Bronchial epithelial cell (primary cell): Measurements from ENCODE around the gene GPR119. TPM values are rescaled to one million over a fixed set of nuclear protein-coding genes. Genes with fewer than 3 reads are reported as not detected.
"Not testable (repeated sequence)": the region's sequence is repeated elsewhere in the genome, so short reads cannot be mapped to it uniquely, and the experiment has no call there.

Source experiments
- DNase-seq: peaks from one replicate; pipeline ENCODE4 v3.0.0-alpha.2; 2010; ENCODE audit warnings: low read depth
- FAIRE-seq: peaks from 2 replicates; lab custom pipeline; 2011; peaks lifted over from hg19 to GRCh38; lab: Jason Lieb, UNC
- H3K27me3 ChIP-seq: 2 replicates; pipeline ENCODE4 v1.5.1; 2011; ENCODE audit warnings: low read length; ENCODE audit not compliant: control insufficient read depth, insufficient read depth
- H3K36me3 ChIP-seq: 2 replicates; pipeline ENCODE4 v1.5.1; 2011; ENCODE audit warnings: low read length; ENCODE audit not compliant: control insufficient read depth, insufficient read depth
- H3K4me3 ChIP-seq: 2 replicates; pipeline ENCODE4 v1.5.1; 2011; ENCODE audit warnings: mild to moderate bottlenecking, low read depth, low read length, control low read depth
- total RNA-seq: library from RNA; depleted of rRNA; stranded (reverse); fragments of >200 nt; gene quantifications from 2 replicates; pipeline ENCODE4 v1.2.1, GENCODE V29; 2014
- TF ChIP-seq, protein P1 (sequence below): IDR thresholded peaks from 2 replicates; pipeline ENCODE4 v1.5.1; 2011; ENCODE audit warnings: mild to moderate bottlenecking, moderate library complexity, low read length, control low read depth, inconsistent platforms; ENCODE audit not compliant: insufficient read depth, severe bottlenecking

The GPR119 gene
- total RNA-seq, 1 donor from 2014 or later: not detected

DNA sequence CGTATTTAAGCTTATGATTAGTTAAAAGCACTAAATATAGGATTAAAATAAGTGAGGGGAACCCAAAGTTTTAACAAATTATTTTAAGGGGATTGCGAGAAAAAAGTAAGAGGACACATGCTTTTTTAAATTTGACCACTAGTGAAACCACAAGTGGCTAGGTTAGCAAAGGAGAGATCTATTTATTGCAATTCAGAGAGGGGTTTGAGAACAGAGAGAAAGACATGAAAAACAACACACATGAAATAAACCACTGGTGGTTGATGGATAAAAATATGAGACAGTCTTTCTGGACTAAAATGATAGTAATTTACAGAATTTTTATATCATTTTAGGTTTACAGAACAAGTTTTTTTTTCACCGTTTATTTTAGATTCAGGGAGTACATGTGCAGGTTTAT lies 33.9 kb downstream of the GPR119 start:
- FAIRE-seq: no peak
- H3K36me3 ChIP-seq: no peaks in the 10 kb centered on the region
- H3K4me3 ChIP-seq: no peak overlapping the region
- H3K27me3 ChIP-seq: no peaks in the 10 kb centered on the region
- TF ChIP-seq, protein P1, sequence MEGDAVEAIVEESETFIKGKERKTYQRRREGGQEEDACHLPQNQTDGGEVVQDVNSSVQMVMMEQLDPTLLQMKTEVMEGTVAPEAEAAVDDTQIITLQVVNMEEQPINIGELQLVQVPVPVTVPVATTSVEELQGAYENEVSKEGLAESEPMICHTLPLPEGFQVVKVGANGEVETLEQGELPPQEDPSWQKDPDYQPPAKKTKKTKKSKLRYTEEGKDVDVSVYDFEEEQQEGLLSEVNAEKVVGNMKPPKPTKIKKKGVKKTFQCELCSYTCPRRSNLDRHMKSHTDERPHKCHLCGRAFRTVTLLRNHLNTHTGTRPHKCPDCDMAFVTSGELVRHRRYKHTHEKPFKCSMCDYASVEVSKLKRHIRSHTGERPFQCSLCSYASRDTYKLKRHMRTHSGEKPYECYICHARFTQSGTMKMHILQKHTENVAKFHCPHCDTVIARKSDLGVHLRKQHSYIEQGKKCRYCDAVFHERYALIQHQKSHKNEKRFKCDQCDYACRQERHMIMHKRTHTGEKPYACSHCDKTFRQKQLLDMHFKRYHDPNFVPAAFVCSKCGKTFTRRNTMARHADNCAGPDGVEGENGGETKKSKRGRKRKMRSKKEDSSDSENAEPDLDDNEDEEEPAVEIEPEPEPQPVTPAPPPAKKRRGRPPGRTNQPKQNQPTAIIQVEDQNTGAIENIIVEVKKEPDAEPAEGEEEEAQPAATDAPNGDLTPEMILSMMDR: no peak
- DNase-seq: no peak

DNA sequence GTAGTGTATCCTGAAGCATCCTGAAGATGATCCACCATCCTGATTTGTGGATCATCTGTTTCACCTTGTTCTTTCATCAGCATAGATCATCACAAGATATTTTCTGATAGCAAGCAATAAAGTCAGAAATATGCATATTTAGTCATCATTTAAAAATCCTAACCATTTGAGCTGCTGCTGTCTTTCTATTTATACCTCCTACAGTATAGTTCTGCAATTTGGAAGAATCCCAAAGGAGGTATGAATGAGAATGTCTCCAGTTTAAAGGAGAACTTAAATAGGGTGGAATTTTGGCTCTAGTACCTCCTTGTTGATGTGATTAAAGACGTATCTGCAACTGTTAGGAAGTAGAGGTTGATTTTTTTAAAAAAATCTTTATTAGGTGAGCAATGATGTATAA lies 38.2 kb downstream of the GPR119 start:
- H3K4me3 ChIP-seq: no peak overlapping the region
- FAIRE-seq (no peak), DNase-seq (no peak)
- H3K27me3 ChIP-seq: no peaks in the 10 kb centered on the region
- TF ChIP-seq, protein P1: no peak
- H3K36me3 ChIP-seq: no peaks in the 10 kb centered on the region

DNA sequence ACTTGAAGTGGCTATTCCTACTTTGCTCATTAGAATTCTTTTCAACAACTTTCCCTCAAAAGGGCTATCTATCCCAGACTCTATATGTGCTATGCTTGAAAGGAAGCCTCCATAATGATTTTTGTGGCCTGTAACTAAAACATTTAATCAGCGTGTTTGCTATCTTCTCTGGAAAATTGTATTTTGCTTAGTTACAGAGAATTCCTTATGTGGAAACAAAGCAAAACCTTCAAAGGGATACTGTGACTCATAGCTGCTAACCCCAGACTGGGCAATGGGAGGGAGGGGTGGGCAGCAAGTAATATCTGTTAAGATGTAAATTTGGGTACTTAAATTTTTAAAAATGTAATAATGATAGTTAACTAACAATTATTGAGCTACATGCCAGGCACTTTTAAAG lies 42.1 kb downstream of the GPR119 start:
- DNase-seq: no peak
- no peak for FAIRE-seq
- Histone ChIP-seq H3K36me3 (no peaks in the 10 kb centered on the region), H3K27me3 (no peaks in the 10 kb centered on the region), H3K4me3 (no peak overlapping the region)
- TF ChIP-seq, protein P1: no peak

DNA sequence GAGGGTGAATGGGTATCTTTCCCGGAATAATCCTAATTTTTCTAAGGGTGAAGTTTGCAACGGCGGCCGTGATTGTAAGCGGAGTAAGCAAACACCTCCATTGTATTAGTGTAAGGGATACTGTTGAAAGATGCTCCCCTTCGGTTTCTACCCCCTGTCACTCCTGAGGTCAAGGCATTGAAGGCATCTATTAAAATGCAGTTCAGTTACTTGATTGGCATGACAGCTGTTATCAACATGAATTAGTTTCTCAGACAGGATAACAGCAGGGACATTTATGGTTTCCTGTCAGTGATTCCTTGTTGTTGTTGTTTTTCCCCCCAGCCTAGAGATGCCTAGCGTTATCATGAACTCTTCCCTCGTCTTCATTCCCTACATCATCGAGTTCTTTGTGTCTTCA lies 45.2 kb downstream of the GPR119 start:
- DNase-seq (no peak), FAIRE-seq (no peak)
- H3K27me3 ChIP-seq: no peaks in the 10 kb centered on the region
- H3K36me3 ChIP-seq: no peaks in the 10 kb centered on the region
- TF ChIP-seq, protein P1: no peak
- peak overlapping the region; percentile 64 for H3K4me3 ChIP-seq

DNA sequence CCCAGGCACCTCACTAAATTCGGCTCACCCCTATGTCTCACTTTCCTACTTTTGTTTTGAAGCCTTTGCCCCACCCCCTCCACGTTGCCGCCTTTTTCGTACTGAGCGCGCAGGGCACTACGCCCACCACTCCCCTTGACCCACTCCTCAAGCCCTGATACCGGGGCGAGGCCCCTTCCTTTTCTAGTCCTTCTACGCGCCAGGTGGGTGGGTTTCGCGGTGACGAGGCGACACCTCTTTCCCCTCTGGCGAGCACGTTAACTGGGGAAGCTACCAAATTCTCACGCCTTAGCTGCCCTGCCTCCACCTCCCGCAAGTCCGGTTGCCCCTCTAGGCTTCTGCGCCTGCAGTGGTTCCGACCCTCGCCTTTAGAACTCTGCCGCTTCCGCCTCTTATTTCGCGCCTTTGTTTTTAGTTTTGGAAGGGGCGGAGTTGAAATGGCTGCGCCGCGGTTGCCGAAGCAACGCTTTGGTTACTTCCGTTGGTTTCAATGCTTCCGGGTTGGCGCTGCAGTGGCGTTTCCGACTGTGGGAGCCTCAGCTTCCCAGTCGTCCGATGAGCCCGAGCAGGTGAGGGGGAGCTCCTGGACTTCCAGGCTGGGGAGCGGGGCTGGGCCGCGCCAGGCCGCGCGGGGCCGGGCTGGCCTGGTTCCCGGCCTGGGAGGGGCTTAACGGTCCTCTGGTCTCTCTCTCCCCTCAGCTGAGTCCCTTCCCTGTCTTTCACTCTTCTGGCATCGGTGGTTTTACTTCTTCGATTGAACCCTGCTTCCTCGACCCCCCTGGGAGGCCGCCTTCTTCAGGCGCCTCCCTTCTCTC lies 45.9 kb downstream of the GPR119 start, which contains the start of gene SLC25A14:
Gene SLC25A14 (plus strand): TSS at position 512 of the 815 bp plus-strand sequence. CDS start 360 bp downstream, outside the sequence.
- FAIRE-seq: no peak

DNA sequence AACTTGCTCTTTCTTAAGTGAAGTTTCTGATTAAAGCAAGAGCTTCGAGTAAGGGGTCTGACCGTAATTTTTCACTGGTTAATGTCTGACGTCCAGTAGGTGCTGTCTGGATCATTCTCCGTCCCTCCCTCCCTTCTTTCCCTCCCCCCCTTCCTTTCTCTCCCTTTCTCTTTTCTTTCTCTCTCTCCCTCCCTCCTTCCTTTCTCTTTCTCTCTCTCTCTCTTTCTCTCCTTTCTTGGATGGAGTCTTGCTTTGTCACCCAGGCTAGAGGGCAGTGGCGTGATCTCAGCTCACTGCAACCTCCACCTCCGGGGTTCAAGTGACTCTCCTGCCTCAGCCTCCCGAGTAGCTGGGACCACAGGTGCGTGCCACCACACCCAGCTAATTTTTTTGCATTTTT lies 46.6 kb downstream of the GPR119 start:
- FAIRE-seq, H3K36me3 ChIP-seq, DNase-seq, H3K27me3 ChIP-seq, H3K4me3 ChIP-seq: not testable (repeated sequence)

More for the DNA sequence above, 45.9 kb downstream of the GPR119 start, which contains the start of gene SLC25A14:
- no peaks in the 10 kb centered on the region for H3K36me3 ChIP-seq
- TF ChIP-seq, protein P1: no peak
- no peaks in the 10 kb centered on the region for H3K27me3 ChIP-seq
- H3K4me3 ChIP-seq: peak within 1 kb of the TSS; percentile 64
- peak; percentile 65 for DNase-seq
